ENCODE data around the gene RFX3.

RFX3 gene

DNA sequence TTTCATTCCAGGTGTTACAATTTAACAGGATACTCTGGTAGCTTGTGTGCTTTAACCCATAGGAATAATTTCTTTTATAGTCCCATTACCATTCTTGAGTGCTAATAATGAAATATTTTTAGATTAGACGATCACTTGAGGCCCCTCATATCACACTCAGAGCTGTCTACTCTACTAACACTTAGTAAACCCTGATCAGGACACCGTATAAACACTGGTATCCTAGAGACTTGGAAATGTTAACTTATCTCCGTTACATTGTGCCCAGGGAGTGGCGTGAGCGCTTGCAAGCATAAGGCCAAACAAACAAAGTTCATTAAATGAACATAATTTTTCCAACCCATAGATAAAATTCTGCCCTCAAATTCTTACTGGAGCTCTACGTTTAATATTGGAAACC is 42.2 kb upstream of the RFX3 start:
- ChIA-PET CTCF (no interaction called here), POLR2A (no interaction called here)
- H3K4me3 ChIP-seq (ENCODE audit: low read depth, low read length), result no peak overlapping the region
- no peaks in the 10 kb centered on the region for H3K36me3 ChIP-seq (ENCODE audit: control insufficient read depth in 2 of 2, insufficient read depth in 1 of 2, low read length in 2 of 2)
- H3K27ac ChIP-seq (ENCODE audit: extremely low read depth, low read depth, low read length), result no peak overlapping the region
- no peaks in the 10 kb centered on the region for H3K9me3 ChIP-seq (ENCODE audit: control insufficient read depth, insufficient read depth, low read depth, low read length)
- no peaks in the 10 kb centered on the region for H3K4me1 ChIP-seq (ENCODE audit: control insufficient read depth, insufficient read depth, low read length)
- TF ChIP-seq ZNF37A (tag by site-specific recombination; IDR thresholded peaks at IDR 0.05) (no peak), ZNF426 (tag by site-specific recombination; IDR thresholded peaks at IDR 0.05) (no peak), SETDB1 (IDR thresholded peaks at IDR 0.05; ENCODE audit: insufficient read length, low read length) (no peak), OSR2 (tag by site-specific recombination; IDR thresholded peaks at IDR 0.05) (no peak), ZNF664 (tag by site-specific recombination; IDR thresholded peaks at IDR 0.05) (no peak), ZBTB1 (tag by site-specific recombination; IDR thresholded peaks at IDR 0.05) (no peak), ZNF785 (tag by site-specific recombination; IDR thresholded peaks at IDR 0.05) (no peak), ZNF10 (tag by site-specific recombination; IDR thresholded peaks at IDR 0.05) (no peak), SCRT1 (tag by site-specific recombination; IDR thresholded peaks at IDR 0.05; ENCODE audit: borderline replicate concordance) (no peak)
- TF ChIP-seq, protein P1, sequence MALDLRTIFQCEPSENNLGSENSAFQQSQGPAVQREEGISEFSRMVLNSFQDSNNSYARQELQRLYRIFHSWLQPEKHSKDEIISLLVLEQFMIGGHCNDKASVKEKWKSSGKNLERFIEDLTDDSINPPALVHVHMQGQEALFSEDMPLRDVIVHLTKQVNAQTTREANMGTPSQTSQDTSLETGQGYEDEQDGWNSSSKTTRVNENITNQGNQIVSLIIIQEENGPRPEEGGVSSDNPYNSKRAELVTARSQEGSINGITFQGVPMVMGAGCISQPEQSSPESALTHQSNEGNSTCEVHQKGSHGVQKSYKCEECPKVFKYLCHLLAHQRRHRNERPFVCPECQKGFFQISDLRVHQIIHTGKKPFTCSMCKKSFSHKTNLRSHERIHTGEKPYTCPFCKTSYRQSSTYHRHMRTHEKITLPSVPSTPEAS (tag by site-specific recombination; IDR thresholded peaks at IDR 0.05), result no peak

DNA sequence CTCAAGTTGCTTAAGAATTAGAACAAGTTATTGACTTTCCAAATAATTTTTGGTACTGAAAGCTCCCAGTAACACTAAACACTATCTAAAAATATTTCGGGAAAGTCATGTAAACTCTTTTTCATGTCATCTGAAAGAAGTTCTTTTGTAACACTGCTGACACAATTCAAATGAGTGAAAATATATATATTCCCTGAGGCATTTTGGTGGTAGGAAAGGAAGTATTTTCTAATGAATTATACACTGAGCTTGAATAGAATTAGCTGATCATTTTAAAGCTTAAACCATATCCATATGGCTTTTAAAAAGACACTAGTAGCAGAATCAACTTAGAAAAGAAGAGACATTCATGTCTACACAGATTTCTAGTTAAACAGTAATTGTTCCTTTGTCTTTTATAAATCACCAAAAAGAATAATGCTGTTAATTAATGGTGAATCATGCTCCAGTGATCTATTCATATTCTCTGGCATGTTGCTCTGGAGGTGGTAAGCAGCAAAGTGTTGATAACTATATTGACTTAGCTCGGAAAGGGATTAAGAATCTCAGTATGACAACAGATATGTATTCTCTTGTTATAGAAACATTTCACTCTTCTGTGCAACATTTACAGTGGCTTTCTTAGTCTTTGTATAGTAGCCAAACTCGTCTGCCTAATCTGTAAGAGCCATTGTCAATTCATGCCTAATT is 27.4 kb upstream of the RFX3 start:
- Histone ChIP-seq H3K36me3 (ENCODE audit: control insufficient read depth in 2 of 2, insufficient read depth in 1 of 2, low read length in 2 of 2) (no peaks in the 10 kb centered on the region; a peak in 1 of 3 replicates), H3K4me3 (ENCODE audit: low read depth, low read length) (no peak overlapping the region), H3K27ac (ENCODE audit: extremely low read depth, low read depth, low read length) (no peak overlapping the region), H3K4me1 (ENCODE audit: control insufficient read depth, insufficient read depth, low read length) (no peaks in the 10 kb centered on the region), H3K9me3 (ENCODE audit: control insufficient read depth, insufficient read depth, low read depth, low read length) (no peaks in the 10 kb centered on the region)
- ChIA-PET POLR2A (interaction anchor here (1.1 kb wide), 1 partner anchor 27 kb away, joined by 3 read pairs; the partner anchor contains the start of gene RFX3), CTCF (interaction anchor here (0.6 to 0.8 kb wide), 2 partner anchors 69 to 814 kb away, joined by 3 to 5 read pairs; no protein-coding TSS in a partner anchor)
- no peak for TF ChIP-seq ZNF555 (tag by site-specific recombination; conservative IDR thresholded peaks at IDR 0.05)
- TF ChIP-seq ZNF423 (tag by site-specific recombination; IDR thresholded peaks at IDR 0.05), result no peak
- TF ChIP-seq SCRT2 (tag by site-specific recombination; IDR thresholded peaks at IDR 0.05), result no peak
- TF ChIP-seq BCL11A (tag by site-specific recombination; IDR thresholded peaks at IDR 0.05; ENCODE audit: low read depth), result no peak
- TF ChIP-seq ZNF114 (tag by site-specific recombination; IDR thresholded peaks at IDR 0.05), result no peak
- no peak for TF ChIP-seq ZNF629 (tag by site-specific recombination; IDR thresholded peaks at IDR 0.05)
- TF ChIP-seq ZNF514 (tag by site-specific recombination; IDR thresholded peaks at IDR 0.05), result no peak
- no peak for TF ChIP-seq ZNF274 (IDR thresholded peaks at IDR 0.05; ENCODE audit: low read length)
- TF ChIP-seq ZNF274 (tag by site-specific recombination; IDR thresholded peaks at IDR 0.05; ENCODE audit: borderline replicate concordance), result no peak
- TF ChIP-seq ZSCAN30 (tag by site-specific recombination; IDR thresholded peaks at IDR 0.05), result no peak
- no peak for TF ChIP-seq ZNF394 (tag by site-specific recombination; IDR thresholded peaks at IDR 0.05; ENCODE audit: borderline replicate concordance)
- no peak for TF ChIP-seq ZBTB8A (tag by site-specific recombination; IDR thresholded peaks at IDR 0.05)
- TF ChIP-seq ZNF239 (tag by site-specific recombination; IDR thresholded peaks at IDR 0.05), result no peak
- no peak for TF ChIP-seq ZNF155 (tag by site-specific recombination; IDR thresholded peaks at IDR 0.05)
- TF ChIP-seq ZNF785 (tag by site-specific recombination; IDR thresholded peaks at IDR 0.05), result no peak
